NCI-H2081 (cell line): ENCODE results near the gene RBM11.

Experiments
- DNase-seq, 2 experiments: peaks; one replicate each; lab custom pipeline; 2025; lab: John Stamatoyannopoulos, UW

RBM11 gene

GRCh38 chr21:14271053-14271452, 55.1 kb downstream of the RBM11 start:
- DNase-seq = no peak

- no peak for DNase-seq
Observed at GRCh38 chr21:14271641-14272040, 55.7 kb downstream of the RBM11 start.

DNA sequence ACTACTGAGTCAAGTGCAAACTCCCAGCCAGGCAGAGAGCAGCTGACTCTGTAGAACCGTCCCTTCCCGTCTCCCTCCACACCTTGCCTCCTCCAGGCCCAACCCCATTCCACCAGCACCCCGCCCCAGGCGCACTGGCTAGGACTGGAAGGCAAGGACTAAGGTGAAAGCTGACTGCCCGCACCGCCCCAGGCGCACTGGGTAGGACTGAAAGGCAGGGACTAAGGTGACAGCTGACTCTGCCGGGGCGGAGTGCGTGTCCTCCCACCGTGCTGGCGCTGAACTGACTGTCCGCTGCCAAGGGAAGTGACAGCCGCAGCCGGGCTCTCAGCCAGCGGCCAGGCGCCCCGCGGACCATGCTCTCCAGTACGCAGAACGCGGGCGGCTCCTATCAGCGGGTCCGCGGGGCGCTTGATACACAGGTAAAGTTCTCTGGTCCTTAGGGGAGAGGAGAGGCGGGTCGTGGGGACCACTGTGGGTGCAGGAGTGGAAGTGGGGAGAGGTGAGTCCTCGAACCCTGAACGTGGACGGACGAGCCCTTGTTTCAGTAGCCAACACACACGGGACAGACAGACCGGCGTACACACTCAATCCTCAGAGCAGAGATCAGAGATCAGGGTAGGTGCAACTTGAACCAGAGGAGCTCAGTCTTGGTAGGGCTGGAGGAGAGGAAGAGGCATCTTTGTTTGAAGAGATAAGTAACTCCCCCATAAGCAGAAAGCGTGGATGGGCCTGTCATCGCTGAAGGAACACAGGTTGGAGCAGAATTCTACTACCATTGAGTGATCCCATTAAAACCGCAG, 58.0 kb downstream of the RBM11 start:
- peak; percentile 51 to 77 for DNase-seq

DNA sequence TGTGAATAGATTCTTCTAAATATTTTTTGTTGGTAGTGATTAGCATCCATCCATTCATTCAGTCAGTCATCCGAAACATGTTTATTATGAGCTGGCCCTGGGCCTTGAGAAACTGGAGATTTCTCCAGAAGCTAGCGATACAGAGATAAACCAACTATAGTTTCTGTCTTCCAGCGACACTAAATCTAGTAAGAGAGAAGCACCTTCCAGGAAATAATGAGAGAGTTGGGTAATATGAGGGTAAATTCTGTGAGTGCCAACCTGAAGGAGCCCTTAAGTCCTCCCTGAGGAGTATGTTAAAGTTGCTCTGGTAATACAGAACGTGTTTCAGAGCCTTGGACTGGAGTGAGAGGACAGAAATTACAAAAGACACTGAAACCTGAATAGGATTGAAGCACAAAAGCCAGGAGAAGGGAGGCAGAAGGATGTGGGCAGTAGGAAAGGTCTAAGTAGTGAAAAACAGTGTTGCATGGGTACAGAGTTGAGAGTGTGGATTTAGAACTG, 59.8 kb downstream of the RBM11 start:
- DNase-seq = no peak
